Stomach (tissue), 4 donors: Measurements from ENCODE around the gene EBF3.

Experiments used
- POLR2AphosphoS5 ChIP-seq, 3 donors: sonication (generic); formaldehyde crosslinking; IDR thresholded peaks; one replicate each; pipeline ENCODE4 v1.6.1; 2016; ENCODE audit warnings: antibody characterized with exemption in 3 of 3
- TF ChIP-seq, protein P1 (sequence below), 7 experiments: fragments of 450-650 bp in 4 of 7; fragments of 200-600 bp in 3 of 7; sonication (generic) in 3 of 7; IDR thresholded peaks; one replicate each; pipeline ENCODE4 v1.5.1; 2016 to 2019; ENCODE audit warnings: antibody characterized with exemption in 7 of 7, control low read depth in 2 of 7, mild to moderate bottlenecking in 1 of 7

DNA sequence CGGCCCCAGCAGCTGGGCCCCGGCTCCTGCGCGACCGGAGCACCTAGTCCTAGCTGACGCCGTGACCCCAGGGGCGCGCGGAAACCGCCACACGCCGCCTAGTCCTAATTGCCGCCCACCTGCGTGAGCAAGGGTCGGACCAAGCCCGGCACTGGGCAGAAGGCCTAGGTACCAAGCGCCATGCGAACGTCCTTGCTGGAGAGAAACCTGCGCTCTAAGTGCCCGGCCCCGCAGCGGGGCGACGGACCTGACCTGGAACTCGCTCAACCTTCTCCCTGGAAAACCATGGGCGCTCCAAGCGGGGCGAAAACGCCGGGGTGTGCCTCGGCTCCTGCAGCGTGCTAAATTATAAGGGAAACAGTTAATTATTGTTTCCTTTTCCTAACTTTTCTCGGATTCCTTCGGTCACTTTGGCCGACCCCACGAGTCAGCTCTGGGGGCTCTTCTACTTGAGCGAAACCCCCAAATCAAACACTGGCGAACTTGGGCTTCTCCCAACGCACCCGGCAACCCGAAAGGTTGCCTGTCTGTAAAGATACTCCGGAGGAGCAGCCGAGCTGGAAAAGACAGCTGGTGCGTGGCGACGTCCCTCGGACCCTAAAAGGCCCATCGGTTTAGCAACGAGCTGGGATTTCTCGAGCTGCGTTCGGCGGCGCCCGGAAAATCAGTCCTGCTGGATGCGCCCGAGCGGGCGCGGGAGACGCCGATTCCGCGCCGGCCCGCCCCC lies 5.3 kb upstream of the EBF3 start:
- TF ChIP-seq, protein P1, sequence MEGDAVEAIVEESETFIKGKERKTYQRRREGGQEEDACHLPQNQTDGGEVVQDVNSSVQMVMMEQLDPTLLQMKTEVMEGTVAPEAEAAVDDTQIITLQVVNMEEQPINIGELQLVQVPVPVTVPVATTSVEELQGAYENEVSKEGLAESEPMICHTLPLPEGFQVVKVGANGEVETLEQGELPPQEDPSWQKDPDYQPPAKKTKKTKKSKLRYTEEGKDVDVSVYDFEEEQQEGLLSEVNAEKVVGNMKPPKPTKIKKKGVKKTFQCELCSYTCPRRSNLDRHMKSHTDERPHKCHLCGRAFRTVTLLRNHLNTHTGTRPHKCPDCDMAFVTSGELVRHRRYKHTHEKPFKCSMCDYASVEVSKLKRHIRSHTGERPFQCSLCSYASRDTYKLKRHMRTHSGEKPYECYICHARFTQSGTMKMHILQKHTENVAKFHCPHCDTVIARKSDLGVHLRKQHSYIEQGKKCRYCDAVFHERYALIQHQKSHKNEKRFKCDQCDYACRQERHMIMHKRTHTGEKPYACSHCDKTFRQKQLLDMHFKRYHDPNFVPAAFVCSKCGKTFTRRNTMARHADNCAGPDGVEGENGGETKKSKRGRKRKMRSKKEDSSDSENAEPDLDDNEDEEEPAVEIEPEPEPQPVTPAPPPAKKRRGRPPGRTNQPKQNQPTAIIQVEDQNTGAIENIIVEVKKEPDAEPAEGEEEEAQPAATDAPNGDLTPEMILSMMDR (IDR thresholded peaks at IDR 0.05), result no peak
- no peak for TF ChIP-seq POLR2AphosphoS5 (IDR thresholded peaks at IDR 0.05)
